HG03097 (cell line): Measurements from ENCODE around the gene ARHGEF19.
"Not testable (repeated sequence)": the region's sequence is repeated elsewhere in the genome, so short reads cannot be mapped to it uniquely, and the experiment has no call there.

Source experiments
- ATAC-seq: cut with Tn5 transposase; IDR thresholded peaks from one replicate; pipeline ENCODE4 v1.9.1; 2021; ENCODE audit not compliant: unreplicated experiment, low FRiP score

The ARHGEF19 gene

DNA sequence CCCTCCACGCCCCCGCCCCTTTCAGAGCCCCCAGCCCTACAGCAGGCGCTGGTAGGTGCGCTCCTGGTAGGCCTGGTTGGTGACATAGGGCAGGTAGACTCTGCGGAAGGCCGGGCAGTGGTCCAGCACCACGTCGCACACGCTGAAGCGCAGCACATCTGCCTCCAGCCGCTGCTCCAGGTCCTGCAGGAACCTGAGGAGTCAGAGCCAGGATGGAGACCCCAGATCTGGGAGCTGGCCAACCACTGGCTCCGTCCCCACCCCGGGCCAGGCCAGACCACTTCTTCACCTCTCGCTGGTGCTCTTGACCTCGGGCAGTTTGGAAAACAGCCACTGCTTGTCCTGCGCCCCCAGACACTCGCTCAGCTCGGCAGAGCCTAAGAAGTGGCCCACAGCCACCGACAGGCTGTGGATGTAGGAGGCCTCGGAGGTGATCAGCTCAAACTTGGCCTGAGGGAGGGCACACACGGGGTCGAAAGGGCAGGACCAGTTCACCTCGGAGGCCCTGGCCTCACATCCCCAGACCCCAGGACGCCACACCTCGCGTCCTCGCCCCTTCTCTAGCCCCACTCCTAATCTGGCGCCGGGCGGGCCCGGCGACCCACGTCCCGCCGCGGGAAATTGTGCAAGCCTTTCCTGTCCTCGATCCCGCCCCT is 6.4 kb downstream of the ARHGEF19 start:
- ATAC-seq, result no peak

DNA sequence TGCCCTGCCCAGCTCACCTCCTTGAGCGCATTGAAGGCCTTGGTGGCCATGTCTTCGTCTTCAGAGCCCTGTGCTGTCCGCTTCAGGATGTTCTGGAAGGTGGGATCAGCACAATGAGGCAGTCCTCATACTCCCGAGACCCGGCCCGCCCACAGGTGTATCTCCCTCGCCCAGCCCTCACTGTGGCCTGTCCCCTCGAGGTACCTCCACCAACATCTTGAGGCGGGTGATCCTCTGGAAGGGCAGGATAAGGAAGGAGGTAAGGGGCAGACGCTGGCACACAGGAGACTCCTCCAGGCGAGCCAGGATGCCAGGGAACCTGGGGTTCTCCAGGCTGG is 7.1 kb downstream of the ARHGEF19 start:
- ATAC-seq, result no peak

DNA sequence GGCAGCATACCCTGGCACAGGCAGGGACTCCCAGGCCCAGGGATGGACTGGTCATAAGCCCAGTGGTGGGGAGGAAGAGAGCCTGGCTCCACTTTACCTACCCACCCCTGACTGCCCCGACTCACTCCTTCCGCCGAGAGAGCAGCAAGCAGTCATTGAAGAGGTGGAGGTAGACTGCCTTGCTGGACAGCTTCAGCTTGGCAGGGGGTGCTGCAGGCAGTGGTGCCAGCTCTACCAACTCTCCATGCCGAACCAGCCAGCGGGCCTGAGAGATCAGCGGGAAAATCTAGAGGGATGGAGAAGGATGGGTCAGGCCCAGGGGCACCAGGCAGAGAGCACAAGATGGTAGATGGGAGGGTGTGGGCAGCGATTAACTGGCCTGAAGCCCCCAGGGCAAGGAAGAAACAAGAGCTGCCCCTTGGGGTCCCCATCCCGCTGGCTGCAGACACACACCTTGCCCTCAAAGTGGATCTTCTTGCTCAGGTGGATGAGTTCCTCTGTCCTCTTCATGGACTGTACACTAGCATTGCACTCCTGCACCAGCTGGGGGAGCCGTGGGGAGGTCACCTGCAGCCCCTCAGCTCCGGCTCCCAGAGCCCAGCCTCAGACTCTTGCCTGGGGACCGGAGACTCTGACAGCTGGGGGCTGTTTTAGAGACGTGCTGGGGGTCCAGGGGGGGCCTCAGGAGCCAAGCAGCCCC is 7.7 kb downstream of the ARHGEF19 start:
- no peak for ATAC-seq

DNA sequence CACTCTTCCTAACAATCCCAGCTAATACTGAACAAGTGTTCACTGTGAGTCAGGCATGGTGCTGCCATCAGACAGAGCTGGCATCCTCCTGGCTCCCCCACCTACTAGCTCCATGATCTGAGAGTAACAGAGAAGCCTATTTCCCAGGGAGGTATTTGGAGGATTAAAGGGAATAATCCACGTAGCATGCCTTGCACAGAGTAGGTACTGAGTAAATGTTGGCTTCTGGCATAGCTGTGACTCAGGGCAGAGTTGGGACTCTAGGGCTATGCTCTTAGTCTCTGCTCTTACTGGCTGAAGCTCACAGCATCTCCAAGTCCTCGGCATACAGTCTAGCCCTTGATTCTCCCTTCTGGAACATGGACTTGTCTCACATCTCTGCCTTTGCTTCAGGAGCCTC is 8.2 kb downstream of the ARHGEF19 start:
- ATAC-seq, result no peak

DNA sequence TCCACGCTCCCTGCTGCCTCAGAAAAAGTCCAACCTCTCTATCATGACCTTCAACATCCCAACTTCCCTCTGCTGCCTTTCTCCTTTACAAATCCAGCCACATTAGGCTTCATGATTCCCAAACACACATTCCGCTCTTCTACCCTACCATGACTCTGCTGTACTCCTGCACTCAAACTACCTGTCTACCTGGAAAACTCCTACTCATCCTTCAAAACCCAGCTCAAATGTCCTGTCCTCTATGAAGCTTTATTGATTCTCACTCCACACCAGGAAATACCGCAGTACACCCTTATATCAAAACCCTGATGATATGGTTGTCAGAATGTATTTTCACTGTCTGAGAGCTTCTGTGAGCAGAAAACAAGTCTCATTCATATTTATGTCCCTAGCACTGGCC is 8.9 kb downstream of the ARHGEF19 start:
- ATAC-seq, result no peak

GRCh38 chr1:16202281-16203210 is 9.9 kb downstream of the ARHGEF19 start:
- no peak for ATAC-seq

DNA sequence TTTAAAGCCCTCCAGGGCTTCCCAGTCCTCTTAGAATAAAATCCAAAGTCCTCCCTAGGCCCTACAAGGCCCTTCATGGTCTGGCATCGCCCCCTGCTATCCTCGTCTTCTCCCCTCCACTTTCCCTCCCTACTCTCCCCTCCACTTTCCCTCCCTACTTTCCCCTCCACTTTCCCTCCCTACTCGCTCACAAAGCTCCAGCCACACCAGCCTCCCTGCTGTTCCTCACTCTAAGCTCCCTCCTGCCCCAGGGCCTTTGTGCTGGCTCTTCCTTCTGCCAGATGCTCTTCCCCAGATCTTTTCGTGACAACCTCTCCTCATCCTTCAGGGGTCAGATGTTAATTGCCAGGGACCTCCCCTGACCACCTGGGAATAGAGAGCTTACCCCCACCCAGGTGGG is 12.8 kb downstream of the ARHGEF19 start:
- ATAC-seq, result no peak

DNA sequence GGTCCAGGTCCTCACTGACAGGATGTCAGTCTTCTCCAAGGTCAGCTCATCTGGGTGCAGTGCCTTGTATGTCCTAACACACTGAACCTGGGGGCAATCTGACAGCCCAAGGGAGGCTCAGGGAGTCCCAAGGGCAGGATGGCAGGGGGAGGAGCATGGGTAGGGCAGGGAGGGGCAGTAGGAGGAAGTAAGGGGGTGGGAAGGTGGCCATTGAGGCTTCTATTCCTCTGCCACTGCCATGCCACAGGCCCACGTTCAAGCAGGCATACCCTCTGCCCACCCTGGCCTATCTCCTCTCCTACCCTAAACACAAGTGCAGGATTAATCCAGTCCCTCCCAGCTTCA is 13.3 kb downstream of the ARHGEF19 start:
- ATAC-seq, result no peak

- no peak for ATAC-seq
These were observed 13.9 kb downstream of the ARHGEF19 start for GRCh38 chr1:16198444-16199156.

- ATAC-seq, result no peak
These were observed 15.6 kb downstream of the ARHGEF19 start for GRCh38 chr1:16196874-16197273.

GRCh38 chr1:16196139-16196538 is 16.3 kb downstream of the ARHGEF19 start:
- ATAC-seq, result not testable (repeated sequence)

DNA sequence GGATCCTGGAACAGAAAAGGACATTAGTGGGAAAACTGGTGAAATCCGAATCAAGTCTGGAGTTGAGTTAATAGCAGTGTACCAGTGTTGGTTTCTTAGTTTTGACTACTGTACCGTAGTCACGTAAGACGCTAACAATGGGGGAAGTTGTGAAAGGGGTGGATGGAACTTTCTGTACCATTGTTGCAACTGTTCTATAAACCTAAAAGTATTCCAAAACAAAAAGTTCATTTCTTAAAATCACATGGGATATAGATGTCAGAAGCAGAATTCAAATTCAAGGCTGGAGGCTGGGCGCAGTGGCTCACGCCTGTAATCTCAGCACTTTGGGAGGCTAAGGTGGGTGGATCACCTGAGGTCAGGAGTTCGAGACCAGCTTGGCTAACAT is 16.9 kb downstream of the ARHGEF19 start:
- no peak for ATAC-seq

- no peak for ATAC-seq
These were observed 20.4 kb downstream of the ARHGEF19 start for GRCh38 chr1:16191916-16192546.

DNA sequence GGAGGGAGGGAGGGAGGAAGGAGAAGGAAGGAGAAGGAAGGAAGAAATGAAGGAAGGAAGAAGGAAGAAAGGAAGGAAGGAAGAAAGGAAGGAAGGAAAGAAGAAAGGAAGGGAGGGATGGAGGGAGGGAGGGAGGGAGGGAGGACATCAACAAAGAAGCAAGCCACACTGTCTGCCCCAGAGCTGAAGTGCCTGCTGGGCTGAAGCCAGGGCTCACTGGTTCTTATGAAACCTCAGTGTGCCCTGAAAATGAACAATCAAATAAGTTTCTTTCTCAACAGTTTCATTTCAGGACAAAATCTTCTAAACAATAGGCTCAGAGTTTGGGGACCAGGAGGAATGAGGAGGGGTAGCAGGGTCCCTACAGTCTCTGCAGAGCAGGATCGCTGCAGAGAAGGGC is 21.1 kb downstream of the ARHGEF19 start:
- no peak for ATAC-seq

- no peak for ATAC-seq
These were observed 22.4 kb downstream of the ARHGEF19 start for GRCh38 chr1:16189921-16190621.

DNA sequence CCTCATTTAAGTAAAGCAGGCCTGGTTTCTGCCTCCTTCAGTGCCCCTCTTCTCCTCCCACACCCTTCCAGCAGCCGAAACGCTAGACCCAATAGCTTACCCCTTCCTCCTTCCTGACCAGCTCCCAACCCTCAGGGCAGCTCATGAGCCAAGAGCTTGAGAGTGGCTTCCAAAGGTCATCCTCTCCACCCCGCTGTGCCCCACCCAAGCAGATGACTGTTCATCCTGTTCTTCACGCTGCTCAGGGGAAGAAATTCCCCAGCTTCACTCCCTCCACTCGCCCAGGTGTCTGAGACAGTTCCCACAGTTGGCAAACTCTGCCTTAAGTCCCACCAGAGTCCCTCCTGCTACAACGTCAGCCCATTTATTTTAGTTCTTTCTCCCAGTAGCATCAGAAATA is 23.4 kb downstream of the ARHGEF19 start:
- no peak for ATAC-seq

GRCh38 chr1:16187748-16188401 is 24.6 kb downstream of the ARHGEF19 start:
- no peak for ATAC-seq

GRCh38 chr1:16186655-16187235 is 25.7 kb downstream of the ARHGEF19 start:
- ATAC-seq, result no peak
